NCI-H146 treated with DMSO at 0.1 percent for 48 hours (cell line): ENCODE results near the gene KLHDC8B.

Source experiments
- DNase-seq: peaks from one replicate; lab custom pipeline; 2025; ENCODE audit not compliant: unreplicated experiment; lab: John Stamatoyannopoulos, UW

KLHDC8B gene

DNA sequence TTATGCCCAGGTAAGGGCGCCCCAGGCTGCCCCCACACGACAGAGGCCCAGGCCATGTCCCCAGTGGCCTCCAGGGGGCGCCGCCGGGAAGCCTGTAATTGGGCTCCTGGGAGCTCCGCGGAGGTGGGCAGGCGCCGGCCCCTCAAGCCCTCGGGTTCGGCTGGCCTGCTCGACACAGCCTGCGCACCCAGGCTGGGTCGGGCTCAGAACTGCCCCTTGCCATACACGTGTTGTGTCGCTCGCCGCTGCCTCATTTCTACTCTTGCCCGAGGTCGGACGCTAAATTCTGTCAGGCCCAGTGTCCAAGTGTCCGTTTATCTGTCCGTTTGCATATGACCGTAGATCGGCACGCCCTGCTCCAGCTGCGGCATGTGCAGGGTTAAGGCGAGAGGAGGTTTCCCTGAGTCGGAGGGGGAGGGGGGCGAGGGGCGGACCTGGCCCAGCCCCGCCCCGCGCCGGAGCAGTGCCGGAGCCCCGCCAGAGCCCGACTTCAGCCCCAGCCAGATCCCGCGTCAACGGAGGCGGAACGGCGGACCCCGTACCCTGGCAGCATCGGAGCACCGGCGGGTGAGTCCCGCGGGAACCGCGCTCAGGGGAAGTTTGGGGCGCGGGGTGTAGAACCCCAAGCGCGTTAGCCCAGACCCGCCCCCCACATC is at the start of gene KLHDC8B:
Gene KLHDC8B, plus strand, starts transcription at position 480 of the 656 bp plus-strand sequence. CDS start 1,172 bp downstream, outside the sequence.
- peak; percentile 22 for DNase-seq

DNA sequence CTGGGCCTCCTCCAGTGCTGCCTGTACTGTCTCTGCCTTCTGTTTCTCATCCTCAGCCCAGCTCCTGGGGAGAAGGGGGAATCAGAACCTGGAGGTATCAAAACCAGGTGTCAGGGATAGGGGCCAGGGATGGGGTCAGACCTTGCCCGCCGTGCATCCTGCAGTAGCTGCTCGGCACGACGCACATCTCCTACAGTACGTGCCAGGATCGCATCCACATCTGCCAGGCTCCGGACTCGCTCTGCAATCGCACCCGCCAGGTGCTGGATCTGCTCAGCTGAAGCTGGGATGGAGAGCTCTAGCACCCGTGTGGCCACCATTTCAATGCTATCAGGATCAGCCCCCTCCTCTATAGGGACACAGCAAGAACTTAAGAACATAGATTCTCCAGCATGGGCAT is 49.4 kb upstream of the KLHDC8B start:
- no peak for DNase-seq

DNA sequence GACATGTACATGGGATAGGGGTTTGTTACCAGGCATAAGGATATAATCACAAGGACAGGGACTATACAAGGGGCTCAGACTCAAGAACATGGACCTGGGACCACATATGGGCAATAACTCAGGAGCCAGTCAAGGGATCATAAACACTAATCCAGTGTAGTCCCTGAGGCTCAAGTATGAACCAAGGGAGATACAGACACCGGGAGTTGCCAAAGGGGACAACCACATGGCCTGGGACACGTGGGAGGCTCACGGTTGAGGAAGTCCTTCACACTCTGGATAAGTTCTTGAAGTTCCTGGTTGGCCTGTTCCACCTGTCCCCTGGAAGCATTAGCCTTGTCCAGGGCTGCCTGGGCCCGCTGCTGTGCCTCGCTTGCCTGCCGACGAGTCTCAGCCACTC is 48.9 kb upstream of the KLHDC8B start:
- no peak for DNase-seq

DNA sequence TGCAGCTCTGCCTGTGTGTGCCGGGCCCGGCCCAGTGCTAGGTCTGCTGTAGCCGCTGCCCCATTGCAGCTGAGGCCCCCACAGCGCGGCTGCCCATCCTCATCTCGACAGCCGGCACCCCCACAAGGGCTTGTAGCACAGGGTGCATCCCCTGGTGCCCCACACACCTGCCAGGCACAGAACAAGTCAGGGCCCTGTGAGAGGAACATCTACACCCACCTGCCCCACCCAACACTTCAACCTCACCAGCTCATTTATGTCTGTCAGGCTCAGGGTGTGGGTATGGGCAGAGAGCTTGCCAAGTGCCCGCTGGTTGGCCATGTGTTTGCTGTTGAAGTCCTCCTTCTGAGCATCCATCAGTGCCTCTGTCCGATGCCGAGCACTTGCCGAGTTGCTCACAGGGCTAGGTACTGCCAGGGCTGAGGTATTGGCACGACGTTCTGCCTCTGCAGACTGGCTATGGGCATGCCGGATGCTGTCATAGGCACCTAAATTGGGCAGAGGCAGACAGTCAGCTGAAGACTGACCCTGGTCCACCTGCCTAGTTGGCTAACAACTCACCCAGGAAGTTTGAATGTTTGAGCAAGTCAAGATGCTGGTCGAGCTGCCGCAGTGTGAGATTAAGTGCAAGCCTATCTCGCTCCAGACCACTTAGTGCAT is 48.4 kb upstream of the KLHDC8B start:
- DNase-seq = no peak

DNA sequence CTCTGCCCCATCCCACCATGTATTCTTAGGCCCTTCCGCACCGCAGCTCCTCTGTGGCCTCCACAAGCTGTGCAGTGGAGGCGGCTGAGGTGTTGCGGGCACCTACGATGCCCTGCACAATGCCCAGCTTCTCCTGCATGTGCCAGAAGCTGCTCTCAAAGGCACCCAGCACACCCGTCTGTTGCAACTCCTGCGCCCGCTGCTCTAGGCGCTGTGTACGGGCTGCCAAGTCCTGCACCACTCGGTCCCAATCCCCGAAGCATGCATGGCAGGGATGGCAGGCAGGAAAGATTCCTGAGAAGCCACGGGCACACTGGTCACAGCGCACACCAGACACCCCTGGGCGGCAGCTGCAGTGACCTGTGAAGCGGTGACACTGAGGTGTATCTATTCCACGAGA is 47.7 kb upstream of the KLHDC8B start:
- no peak for DNase-seq

DNA sequence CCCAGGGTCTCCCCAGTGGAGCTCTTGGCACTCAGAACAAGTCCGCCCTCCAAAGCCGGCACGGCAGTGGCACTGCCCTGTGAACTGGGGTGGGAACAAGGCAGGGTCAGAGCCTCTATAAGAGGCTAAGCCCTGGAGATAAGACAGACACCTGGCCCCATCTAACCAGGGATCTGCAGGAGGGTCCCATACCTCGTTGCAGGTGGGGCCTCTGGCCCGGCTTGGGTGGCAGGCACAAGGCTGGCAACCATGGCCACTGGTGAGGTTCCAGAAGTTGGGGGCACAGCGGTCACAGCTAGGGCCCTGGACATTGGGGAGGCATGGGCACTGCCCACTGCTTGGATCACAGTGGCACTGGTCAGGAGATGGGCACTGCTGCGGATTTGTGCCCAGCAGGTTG is 47.2 kb upstream of the KLHDC8B start:
- no peak for DNase-seq

DNA sequence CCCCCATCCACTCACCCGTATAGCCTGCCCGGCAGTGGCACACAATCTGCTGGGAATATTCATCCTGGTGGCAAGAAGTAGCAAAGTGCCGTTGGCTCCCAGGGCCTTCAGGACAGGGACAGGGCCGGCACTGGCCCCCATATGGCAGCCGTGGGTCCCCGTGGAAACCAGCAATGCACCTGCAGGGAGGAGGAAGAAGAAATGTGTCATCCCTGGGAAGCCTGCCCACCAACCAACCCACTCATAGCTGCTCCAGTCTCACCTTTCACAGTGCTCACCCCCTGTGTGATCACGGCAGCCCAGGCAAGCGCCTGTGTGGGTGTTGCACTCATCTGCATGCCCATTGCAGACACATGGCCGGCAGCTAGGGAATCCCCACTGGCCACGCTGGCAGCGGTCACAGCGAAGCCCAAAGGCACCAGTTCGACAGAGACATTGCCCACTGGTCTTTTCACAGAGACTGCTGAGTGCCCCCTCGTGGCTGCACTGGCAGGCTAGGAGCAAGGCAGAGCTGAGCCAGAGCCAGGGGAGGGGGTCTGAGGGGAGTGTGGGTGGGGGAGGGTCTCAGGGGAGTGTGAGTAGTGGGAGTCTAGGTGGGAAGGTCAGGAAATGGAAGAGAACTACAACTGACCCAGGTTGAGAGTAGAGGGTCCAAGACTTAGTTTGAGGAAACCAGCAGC is 46.3 kb upstream of the KLHDC8B start:
- DNase-seq = no peak

DNA sequence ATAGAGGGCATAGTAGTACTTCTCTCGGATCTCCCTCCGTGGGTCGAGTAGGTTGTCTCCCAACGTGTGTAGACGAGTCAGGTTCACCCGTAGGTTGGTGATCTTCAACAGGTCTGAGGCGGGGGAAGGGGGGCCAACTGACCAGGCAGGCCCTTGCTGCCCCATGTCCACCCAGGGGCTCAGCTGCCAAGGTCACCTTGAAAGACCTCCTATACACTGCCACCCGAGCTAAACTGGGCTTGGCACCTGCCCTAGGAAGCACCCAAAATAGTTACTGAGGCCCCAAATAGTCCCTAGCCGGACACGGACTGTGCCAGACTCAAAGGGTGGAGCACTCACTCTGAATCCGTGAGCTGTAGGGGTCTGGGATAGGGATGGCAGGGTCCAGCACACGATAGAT is 40.4 kb upstream of the KLHDC8B start:
- DNase-seq = no peak

DNA sequence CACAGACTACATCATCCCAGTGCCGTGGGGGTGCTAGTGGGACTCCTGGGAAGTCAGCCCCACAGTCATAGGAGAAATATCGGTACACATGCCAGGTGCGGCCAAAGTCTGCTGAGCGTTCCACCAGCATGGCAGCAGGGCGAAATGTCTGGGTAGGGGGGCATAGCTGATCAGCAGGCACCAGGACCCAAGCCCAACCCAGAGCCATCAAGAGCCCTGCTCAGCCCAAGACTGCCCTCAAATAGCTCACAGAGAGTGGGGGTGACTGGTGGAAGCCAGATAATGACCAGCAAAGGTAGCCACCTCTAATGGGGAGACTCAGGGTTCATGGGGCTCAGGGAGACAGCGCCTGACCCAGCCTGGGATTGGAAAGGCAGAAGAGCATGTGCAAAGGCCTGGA is 39.8 kb upstream of the KLHDC8B start:
- DNase-seq = no peak

DNA sequence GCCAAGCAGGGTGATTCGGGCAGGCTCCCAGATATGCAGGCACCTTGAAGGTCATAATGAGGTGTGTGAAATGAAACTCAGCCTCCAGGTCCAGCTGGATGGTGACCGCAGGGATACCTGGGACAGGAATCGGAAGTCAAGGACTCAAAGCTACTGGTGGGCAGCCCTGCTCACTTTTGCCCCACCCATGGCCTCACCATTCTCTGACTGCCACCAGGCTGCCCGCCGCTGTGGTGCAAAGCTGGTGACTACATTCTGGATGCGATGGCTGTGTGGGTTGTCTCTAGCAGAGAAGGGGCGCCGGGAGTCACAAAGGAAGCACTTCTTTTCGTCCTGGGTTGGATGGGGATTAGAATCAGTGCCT is 39.3 kb upstream of the KLHDC8B start:
- DNase-seq = no peak

DNA sequence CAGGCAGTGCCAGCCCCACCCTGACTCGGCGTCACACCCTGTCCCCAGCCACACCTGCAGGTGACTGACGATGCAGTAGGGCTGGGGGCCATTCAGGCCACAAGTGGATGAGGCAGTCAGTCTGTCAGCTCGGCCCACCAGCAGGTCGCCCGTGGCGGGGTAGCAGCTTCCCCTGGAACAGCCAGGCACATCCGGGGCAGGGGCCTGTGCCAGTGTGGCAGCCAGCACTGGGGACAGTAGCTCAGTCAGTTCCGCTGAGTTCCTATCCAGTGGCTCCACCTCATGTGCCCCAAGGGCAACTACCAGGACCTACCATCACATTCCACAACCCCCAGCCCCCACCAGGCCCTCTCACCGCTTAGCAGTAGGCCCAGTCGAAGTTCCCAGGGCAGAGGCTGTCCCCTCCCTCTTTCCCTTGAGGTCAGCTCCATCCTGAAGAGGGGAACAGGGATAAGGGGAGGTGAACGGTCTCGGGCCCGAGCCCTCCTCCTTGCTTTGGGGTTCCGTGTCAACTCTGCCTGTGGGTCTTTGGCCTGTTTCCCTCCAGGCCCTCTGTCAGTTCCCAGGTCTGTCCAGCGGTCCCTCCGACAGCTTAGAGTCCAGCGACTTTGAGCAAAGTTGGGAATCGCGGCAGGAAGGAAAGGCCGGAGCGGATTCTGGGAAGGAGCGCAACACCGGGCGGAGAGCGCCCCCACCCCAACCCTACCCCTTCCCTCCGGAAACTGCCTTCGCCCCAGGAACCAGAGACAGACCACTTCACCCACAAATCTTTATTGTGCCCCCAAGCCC is 38.8 kb upstream of the KLHDC8B start, which contains the start of gene LAMB2:
Gene LAMB2, minus strand, starts transcription at position 614 of the 789 bp plus-strand sequence. Its CDS starts 183 bp downstream, at position 431.
- peak; percentile 9 for DNase-seq

DNA sequence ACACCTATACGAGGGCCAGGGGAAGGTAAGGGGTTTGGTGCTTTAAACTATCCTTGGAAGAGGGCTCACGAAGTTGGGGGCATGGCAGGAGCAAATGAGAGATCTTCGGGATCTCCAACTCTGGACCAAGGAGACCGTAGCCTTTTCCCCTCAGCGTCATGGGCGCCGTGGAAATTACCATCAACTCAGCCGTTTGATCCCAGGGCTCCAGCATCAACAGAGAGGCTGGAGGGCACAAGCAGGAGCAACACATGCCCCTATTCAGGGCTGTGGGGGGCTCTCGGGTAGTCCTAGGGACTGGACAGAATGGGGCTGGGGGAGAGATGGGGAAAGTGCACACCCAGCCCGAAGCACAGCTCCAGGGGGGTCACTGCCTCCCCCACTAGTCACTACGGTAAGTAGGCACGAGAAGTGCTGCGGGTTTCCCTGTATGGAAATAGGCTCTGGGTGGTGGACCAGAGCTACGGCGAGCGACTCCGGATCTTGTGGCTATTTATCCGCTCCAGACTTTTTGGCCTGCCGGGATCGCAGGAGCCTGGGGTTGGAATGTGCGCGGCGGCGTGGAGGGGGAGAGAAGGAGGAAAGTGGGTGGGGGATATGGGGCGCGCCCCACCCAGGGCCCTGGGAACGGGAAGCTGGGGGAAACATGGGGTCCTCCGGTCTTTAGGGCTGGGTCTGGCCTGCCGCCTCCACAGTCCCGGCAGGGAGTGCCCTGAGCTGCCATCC is 38.0 kb upstream of the KLHDC8B start:
- peak; percentile 26 for DNase-seq

DNA sequence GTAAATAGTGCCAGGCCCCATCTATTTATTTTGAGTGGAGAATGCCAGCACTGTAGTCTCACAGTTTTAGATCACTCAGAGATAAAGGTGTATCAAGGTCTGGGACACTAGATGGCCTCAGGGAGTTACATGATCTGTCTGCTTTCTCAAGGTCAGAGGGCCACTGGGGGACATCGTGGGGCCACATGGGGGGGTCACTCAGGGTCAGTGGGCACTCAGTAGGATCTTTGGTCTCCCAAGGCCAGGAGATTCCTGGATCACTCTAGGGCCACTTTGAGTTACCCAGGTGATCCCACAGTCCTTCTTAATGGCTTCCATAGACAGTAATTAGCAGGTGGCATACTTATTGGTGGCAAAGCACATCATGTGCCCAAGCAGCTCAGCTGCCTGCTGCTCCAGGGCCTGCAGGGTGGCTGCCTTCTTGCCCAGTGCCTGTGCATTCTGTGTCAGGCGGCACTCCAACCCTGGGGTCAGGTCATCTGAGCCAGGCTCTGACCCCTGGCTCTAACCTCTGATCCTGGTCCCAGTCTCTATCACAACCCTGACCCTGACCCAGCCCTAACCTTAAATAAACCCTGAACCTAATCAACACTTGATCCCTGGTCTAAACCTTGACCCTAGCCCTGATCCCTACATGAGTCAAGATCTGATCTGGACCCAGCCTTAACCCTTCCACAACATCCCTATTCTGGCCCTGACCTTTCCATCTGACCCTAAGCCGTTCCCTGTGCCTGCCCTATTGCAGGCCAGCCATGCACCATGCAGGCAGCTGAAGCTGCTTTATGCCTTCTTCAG is 36.7 kb upstream of the KLHDC8B start:
- no peak for DNase-seq

DNA sequence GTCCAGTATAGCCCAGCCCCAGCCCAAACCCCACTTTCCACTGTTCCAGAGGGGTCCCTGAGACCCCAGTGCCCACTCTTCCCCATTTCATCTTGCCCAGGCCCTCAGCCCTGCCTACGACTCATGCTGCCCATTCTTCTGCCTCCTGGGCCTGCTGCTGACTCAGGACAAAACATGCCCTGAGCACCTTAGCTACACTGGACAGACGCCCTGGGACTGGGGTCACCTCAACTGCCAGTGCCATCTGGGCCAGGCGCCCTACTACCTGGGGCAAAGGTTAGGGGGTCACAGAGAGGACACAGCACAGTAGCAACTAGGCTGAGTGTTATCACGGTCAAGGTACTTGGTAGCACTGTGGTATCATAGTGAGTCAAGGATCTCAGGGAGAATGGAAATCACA is 35.9 kb upstream of the KLHDC8B start:
- DNase-seq = no peak

DNA sequence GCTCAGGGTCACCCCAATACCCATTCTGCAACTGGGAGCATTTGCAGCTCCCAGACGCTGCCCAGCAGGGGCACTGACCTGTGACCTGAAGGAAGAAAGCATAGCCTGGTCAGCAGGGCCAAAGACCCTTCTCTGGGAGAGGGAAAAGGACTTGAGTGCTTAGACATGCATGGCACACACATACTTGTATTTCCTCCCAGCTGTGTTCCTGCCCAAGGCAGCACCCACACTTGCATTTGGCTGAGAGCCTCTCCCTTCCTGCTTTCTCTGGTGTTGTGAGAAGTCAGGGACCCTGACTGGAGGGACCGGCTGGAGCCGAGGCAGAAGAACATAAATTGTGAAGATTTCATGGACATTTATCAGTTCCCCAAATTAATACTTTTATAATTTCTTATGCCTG is 31.3 kb upstream of the KLHDC8B start:
- DNase-seq = no peak

DNA sequence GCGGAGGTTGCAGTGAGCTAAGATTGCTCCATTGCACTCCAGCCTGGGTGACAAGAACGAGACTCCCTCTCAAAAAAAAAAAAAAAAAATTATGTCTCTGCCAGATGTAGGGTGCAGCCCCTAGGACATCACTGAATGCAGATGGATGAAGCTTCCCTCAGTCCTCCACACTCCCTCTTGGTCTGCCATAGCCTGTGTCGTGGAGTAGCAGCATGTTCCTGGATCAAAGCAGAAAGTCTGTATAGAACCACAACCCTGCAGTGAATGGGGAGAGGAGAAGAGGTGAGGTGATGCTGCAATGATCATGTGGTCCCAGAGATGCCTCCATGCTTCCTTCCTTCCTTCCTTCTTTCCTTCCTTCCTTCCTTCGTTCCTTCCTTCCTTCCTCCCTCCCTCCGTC is 23.2 kb upstream of the KLHDC8B start:
- no peak for DNase-seq

DNA sequence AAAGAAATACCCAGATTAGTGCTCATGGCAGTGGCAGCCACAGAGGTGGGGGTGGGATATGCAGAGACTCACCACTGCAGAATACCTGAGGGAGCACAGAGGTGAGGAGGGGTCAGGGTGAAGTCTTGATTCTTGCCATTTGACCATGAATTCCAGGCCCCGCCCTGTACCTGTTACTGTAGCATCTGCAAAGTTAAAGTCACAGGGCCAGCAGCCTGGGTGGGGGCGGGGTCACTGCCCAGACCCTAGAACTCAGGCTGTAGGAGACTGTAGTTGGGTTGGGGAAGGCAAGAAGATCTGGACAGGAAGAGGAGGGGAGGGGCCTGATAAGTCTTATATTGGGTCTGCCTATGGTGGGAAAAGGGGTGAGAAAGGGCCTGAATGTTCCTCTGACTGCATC is 19.8 kb upstream of the KLHDC8B start:
- no peak for DNase-seq

DNA sequence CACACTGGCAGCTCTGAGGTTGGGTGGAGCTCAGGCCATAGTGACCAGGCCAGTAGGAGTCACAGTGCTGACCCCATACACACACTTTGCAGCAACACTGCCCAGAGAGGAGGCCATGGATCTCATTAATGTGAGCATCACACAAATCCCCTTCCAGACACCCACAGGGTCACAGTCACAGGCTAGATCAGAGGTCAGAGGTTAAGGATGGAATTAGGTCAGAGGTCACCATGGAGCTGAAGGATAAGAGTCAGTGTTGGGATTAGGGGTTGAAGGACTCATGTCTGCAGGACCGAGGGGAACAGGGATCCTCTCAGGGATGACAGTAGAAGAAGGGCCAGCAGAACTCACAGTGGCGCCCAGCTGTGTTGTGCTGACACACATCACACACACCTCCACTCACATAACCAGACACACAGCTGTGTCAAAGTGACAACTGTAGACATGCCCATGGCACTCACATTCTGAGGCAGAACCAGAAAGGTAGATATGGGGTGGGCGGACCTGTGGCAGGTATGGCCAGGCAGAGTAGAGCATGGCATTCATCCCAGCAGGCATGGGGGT is 18.0 kb upstream of the KLHDC8B start:
- DNase-seq = no peak

DNA sequence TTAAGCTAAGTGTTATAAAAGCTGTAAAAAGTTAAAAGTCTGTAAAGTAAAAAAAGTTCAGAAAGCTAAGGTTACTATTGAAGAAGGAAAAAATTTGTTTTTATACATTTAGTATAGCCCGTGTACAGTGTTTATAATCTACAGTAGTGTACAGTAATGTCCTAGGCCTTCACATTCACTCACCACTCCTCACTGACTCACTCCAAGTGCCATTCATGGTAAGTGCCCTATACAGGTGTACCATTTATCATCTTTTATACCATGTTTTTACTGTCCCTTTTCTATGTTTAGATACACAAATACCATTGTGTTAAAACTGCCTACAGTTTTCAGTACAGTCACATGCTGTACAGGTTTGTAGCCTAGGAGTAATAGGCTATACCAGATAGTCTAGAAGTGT is 14.1 kb upstream of the KLHDC8B start:
- DNase-seq = no peak
